SK-N-MC (cell line): ENCODE measurements around the gene ANKRD18A.

Source experiments
- DNase-seq: peaks from one replicate; pipeline ENCODE4 v3.0.0-alpha.2; 2011; ENCODE audit warnings: low read depth, low spot score
- H3K27ac ChIP-seq: fragments of 200-600 bp; sonication (generic); 2 replicates; pipeline ENCODE4 v1.5.1; 2016; ENCODE audit warnings: mixed run types
- H3K36me3 ChIP-seq: fragments of 200-600 bp; sonication (generic); 2 replicates; pipeline ENCODE4 v1.6.1; 2017; ENCODE audit warnings: antibody characterized with exemption, low read length, mixed read lengths; ENCODE audit not compliant: insufficient read depth
- H3K4me3 ChIP-seq: fragments of 200-600 bp; sonication (generic); 2 replicates; pipeline ENCODE4 v1.5.1; 2016
- H3K9ac ChIP-seq: fragments of 200-600 bp; sonication (generic); 2 replicates; pipeline ENCODE4 v1.8.0; 2017; ENCODE audit warnings: mixed run types, mixed read lengths; ENCODE audit not compliant: insufficient read length
- H3K9me3 ChIP-seq: fragments of 200-600 bp; sonication (generic); 2 replicates; pipeline ENCODE4 v1.6.1; 2017; ENCODE audit warnings: low read depth, mild to moderate bottlenecking, antibody characterized with exemption, low read length, moderate library complexity, mixed read lengths
- EZH2 ChIP-seq: fragments of 200-600 bp; sonication (generic); IDR thresholded peaks from one replicate; pipeline ENCODE4 v1.6.1; 2017; ENCODE audit warnings: antibody characterized with exemption
- FOXP2 ChIP-seq: optimal IDR thresholded peaks from 2 replicates; pipeline ENCODE3; 2011; ENCODE audit warnings: mild to moderate bottlenecking, moderate library complexity; ENCODE audit not compliant: insufficient read depth; ENCODE audit errors: extremely low read length, control extremely low read depth
- POLR2AphosphoS5 ChIP-seq: IDR thresholded peaks from 2 replicates; pipeline ENCODE4 v1.6.1; 2012; ENCODE audit warnings: mild to moderate bottlenecking, low read depth, low read length, borderline replicate concordance

Gene ANKRD18A

DNA sequence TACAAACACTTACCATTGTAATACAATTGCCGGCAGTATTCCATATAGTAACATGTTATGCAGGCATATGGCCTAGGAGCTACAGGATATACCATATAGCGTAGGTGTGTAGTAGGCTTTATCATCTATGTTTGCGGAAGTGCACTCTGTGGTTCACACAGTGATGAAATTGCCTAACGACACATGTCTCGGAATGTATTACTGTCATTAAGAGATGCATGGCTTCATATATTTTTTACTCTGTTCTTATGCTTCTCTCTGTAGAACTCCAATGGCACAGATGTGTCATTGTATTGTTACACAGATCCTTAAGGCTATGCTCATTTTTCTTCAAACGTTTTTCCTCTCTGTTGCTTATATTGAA is 19.2 kb upstream of the ANKRD18A start:
- H3K27ac ChIP-seq, result no peak overlapping the region
- no peaks in the 10 kb centered on the region for H3K9me3 ChIP-seq

GRCh38 chr9:38638881-38639576 is 18.6 kb upstream of the ANKRD18A start:
- Histone ChIP-seq H3K9me3 (no peaks in the 10 kb centered on the region), H3K4me3 (no peak overlapping the region), H3K36me3 (no peaks in the 10 kb centered on the region), H3K9ac (no peak overlapping the region), H3K27ac (no peak overlapping the region)
- no peak for DNase-seq
- TF ChIP-seq EZH2 (no peak), FOXP2 (no peak), POLR2AphosphoS5 (no peak)

More for the DNA sequence above, 19.2 kb upstream of the ANKRD18A start:
- Histone ChIP-seq H3K4me3 (no peak overlapping the region), H3K36me3 (no peaks in the 10 kb centered on the region), H3K9ac (no peak overlapping the region)
- DNase-seq, result no peak
- no peak for TF ChIP-seq POLR2AphosphoS5
- TF ChIP-seq FOXP2, result no peak
- no peak for TF ChIP-seq EZH2

- DNase-seq, result no peak
- TF ChIP-seq EZH2 (no peak), POLR2AphosphoS5 (no peak), FOXP2 (no peak)
Measured at GRCh38 chr9:38634315-38634714, 13.9 kb upstream of the ANKRD18A start.

GRCh38 chr9:38629511-38629910 is 9.1 kb upstream of the ANKRD18A start:
- Histone ChIP-seq H3K9me3 (no peaks in the 10 kb centered on the region), H3K9ac (no peak overlapping the region), H3K36me3 (no peaks in the 10 kb centered on the region), H3K27ac (no peak overlapping the region), H3K4me3 (no peak overlapping the region)
- DNase-seq, result no peak
- TF ChIP-seq FOXP2 (no peak), EZH2 (no peak), POLR2AphosphoS5 (no peak)

More at GRCh38 chr9:38634315-38634714, 13.9 kb upstream of the ANKRD18A start:
- no peak overlapping the region for H3K4me3 ChIP-seq
- no peak overlapping the region for H3K27ac ChIP-seq
- H3K9ac ChIP-seq, result no peak overlapping the region
- H3K36me3 ChIP-seq, result no peaks in the 10 kb centered on the region
- no peaks in the 10 kb centered on the region for H3K9me3 ChIP-seq

GRCh38 chr9:38626006-38626405 is 5.6 kb upstream of the ANKRD18A start:
- Histone ChIP-seq H3K36me3 (no peaks in the 10 kb centered on the region), H3K4me3 (no peak overlapping the region), H3K9ac (no peak overlapping the region), H3K27ac (no peak overlapping the region), H3K9me3 (peaks cover 4% of the 10 kb centered on the region; the same call in 1 of the 2 replicates)
- DNase-seq, result no peak
- no peak for TF ChIP-seq FOXP2

- peaks cover 4% of the 10 kb centered on the region; the same call in 1 of the 2 replicates for H3K9me3 ChIP-seq
- H3K36me3 ChIP-seq, result no peaks in the 10 kb centered on the region
- TF ChIP-seq EZH2 (no peak), FOXP2 (no peak)
- H3K9ac ChIP-seq, result no peak overlapping the region
- DNase-seq, result no peak
- H3K27ac ChIP-seq, result no peak overlapping the region
- no peak overlapping the region for H3K4me3 ChIP-seq
Measured at GRCh38 chr9:38622951-38623350, 2.6 kb upstream of the ANKRD18A start.

DNA sequence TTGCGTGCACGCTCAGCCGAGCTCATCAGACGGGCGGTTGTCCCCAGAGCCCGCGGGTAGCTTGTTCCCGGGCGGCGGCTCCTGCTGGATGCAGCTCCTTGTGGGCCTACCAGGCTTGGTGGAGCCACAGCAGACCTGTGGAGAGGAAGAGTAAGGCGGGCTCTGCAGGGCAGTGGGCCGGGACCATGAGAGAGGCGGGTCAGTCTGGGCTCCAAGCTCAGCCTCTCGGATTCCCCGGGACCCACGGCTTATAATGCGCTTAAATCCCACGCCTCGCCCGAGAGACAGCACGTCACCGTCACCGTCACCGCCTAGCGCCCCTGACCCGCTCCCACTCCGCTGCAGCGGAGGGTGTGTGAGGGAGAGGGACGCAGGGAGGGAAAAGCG is 1.9 kb upstream of the ANKRD18A start:
- H3K9me3 ChIP-seq, result peaks cover 4% of the 10 kb centered on the region; the same call in 1 of the 2 replicates
- H3K9ac ChIP-seq, result no peak overlapping the region
- TF ChIP-seq POLR2AphosphoS5 (no peak), EZH2 (peak; percentile 18)
- H3K4me3 ChIP-seq, result no peak overlapping the region
- no peak for DNase-seq
- H3K27ac ChIP-seq, result no peak overlapping the region
- no peaks in the 10 kb centered on the region for H3K36me3 ChIP-seq

GRCh38 chr9:38621434-38622287 is 1.3 kb upstream of the ANKRD18A start:
- TF ChIP-seq POLR2AphosphoS5 (no peak), EZH2 (peak; percentile 96)
- Histone ChIP-seq H3K9ac (no peak overlapping the region), H3K36me3 (no peaks in the 10 kb centered on the region), H3K4me3 (no peak overlapping the region), H3K9me3 (peaks cover 4% of the 10 kb centered on the region; the same call in 1 of the 2 replicates), H3K27ac (no peak overlapping the region)
- DNase-seq, result no peak
